ENCODE measurements around the gene PIAS3. TPM values are rescaled to one million over a fixed set of nuclear protein-coding genes. Genes with fewer than 3 reads are reported as not detected.

The PIAS3 gene
- total and polyA plus RNA-seq, 4 donors, result 1.7 to 6.3 (median 4.0) TPM

GRCh38 chr1:145874646-145875045, 15.8 kb upstream of the PIAS3 start:
- TF ChIP-seq CTCF (IDR thresholded peaks at IDR 0.05; ENCODE audit: low read depth, low read length, missing input control) (no peak), ATF3 (IDR thresholded peaks at IDR 0.05) (no peak), YY1 (IDR thresholded peaks at IDR 0.05) (no peak), FOXA1 (IDR thresholded peaks at IDR 0.05) (no peak), EGR1 (IDR thresholded peaks at IDR 0.05; ENCODE audit: low read depth in 2 of 2) (no peak), RAD21 (IDR thresholded peaks at IDR 0.05) (no peak), NR2F2 (IDR thresholded peaks at IDR 0.05) (no peak), REST (IDR thresholded peaks at IDR 0.05) (no peak)
- Histone ChIP-seq H3K27me3 (ENCODE audit: control insufficient read depth in 4 of 4, insufficient read depth in 4 of 4, low read length in 3 of 4) (peaks cover 0 to 5% (median 0%) of the 10 kb centered on the region in 4 donors), H3K27ac (ENCODE audit: low read depth in 1 of 2, low read length in 2 of 2) (no peak overlapping the region), H3K4me1 (ENCODE audit: control insufficient read depth in 4 of 4, insufficient read depth in 4 of 4, low read length in 3 of 4) (peaks cover 0 to 16% (median 10%) of the 10 kb centered on the region in 4 donors), H3K9ac (ENCODE audit: low read depth in 1 of 2, low read length in 2 of 2) (no peak overlapping the region), H3K9me3 (ENCODE audit: control insufficient read depth in 4 of 4, low read length in 3 of 4) (no peaks in the 10 kb centered on the region), H3K4me3 (ENCODE audit: low read depth in 1 of 3, low read length in 3 of 3) (no peak overlapping the region), H3K36me3 (ENCODE audit: control insufficient read depth in 4 of 4, insufficient read depth in 3 of 4, low read depth in 1 of 4, low read length in 3 of 4) (no peaks in the 10 kb centered on the region)
- DNase-seq (ENCODE audit: low spot score), result no peak
- 95% methylated on average over 12 of the region's 12 CpGs for WGBS

- Histone ChIP-seq H3K4me1 (ENCODE audit: control insufficient read depth in 4 of 4, insufficient read depth in 4 of 4, low read length in 3 of 4) (peaks cover 0 to 16% (median 10%) of the 10 kb centered on the region in 4 donors), H3K27me3 (ENCODE audit: control insufficient read depth in 4 of 4, insufficient read depth in 4 of 4, low read length in 3 of 4) (peaks cover 0 to 5% (median 0%) of the 10 kb centered on the region in 4 donors), H3K4me3 (ENCODE audit: low read depth in 1 of 3, low read length in 3 of 3) (peak overlapping the region; percentile 57 to 77 (median 65)), H3K9me3 (ENCODE audit: control insufficient read depth in 4 of 4, low read length in 3 of 4) (no peaks in the 10 kb centered on the region), H3K36me3 (ENCODE audit: control insufficient read depth in 4 of 4, insufficient read depth in 3 of 4, low read depth in 1 of 4, low read length in 3 of 4) (no peaks in the 10 kb centered on the region), H3K9ac (ENCODE audit: low read depth in 1 of 2, low read length in 2 of 2) (peak overlapping the region; percentile 42 to 67), H3K27ac (ENCODE audit: low read depth in 1 of 2, low read length in 2 of 2) (peak overlapping the region; percentile 29 to 58)
- 15% methylated on average over 47 of the region's 47 CpGs for WGBS
- TF ChIP-seq REST (IDR thresholded peaks at IDR 0.05), result no peak
- no peak for TF ChIP-seq YY1 (IDR thresholded peaks at IDR 0.05)
- no peak for TF ChIP-seq ATF3 (IDR thresholded peaks at IDR 0.05)
- no peak for TF ChIP-seq GABPA (IDR thresholded peaks at IDR 0.05 in 1 of 2, conservative IDR thresholded peaks at IDR 0.05 in 1 of 2)
- TF ChIP-seq HNF4G (IDR thresholded peaks at IDR 0.05), result no peak
- TF ChIP-seq HNF4A (conservative IDR thresholded peaks at IDR 0.05), result no peak
- DNase-seq (ENCODE audit: low spot score), result no peak
Measured at GRCh38 chr1:145871994-145872924, 13.4 kb upstream of the PIAS3 start.
